Forelimb muscle (tissue), 1 donor: Measurements from ENCODE around the gene PLEKHJ1. TPM values are rescaled to one million over a fixed set of nuclear protein-coding genes. Genes with fewer than 3 reads are reported as not detected.
"Not testable (repeated sequence)": the region's sequence is repeated elsewhere in the genome, so short reads cannot be mapped to it uniquely, and the experiment has no call there.

ENCODE experiments used
- DNase-seq: peaks from one replicate; pipeline ENCODE4 v3.0.0-alpha.2; 2013; ENCODE audit warnings: low read depth
- polyA plus RNA-seq: library from polyadenylated mRNA; unstranded; fragments of 120-200 nt; gene quantifications from one replicate; pipeline ENCODE4 v1.2.1, GENCODE V29; 2013; ENCODE audit not compliant: insufficient read length

Gene PLEKHJ1
- polyA plus RNA-seq, 1 donor: 64.0 TPM

- DNase-seq: no peak
Measured at GRCh38 chr19:2221918-2222317, 14.2 kb downstream of the PLEKHJ1 start.

GRCh38 chr19:2221250-2221831, 14.8 kb downstream of the PLEKHJ1 start:
- no peak for DNase-seq

- no peak for DNase-seq
Measured at GRCh38 chr19:2219726-2220125, 16.4 kb downstream of the PLEKHJ1 start.

GRCh38 chr19:2217591-2217990, 18.5 kb downstream of the PLEKHJ1 start:
- DNase-seq: no peak

GRCh38 chr19:2216361-2217225, 19.5 kb downstream of the PLEKHJ1 start:
- DNase-seq: no peak

- DNase-seq: no peak
Measured at GRCh38 chr19:2215281-2215751, 20.8 kb downstream of the PLEKHJ1 start.

GRCh38 chr19:2214251-2214650, 21.9 kb downstream of the PLEKHJ1 start:
- peak; percentile 9 for DNase-seq

- peak; percentile 48 for DNase-seq
Measured at GRCh38 chr19:2213799-2214198, 22.3 kb downstream of the PLEKHJ1 start.

GRCh38 chr19:2212861-2213711, 23.0 kb downstream of the PLEKHJ1 start:
- no peak for DNase-seq

GRCh38 chr19:2210987-2211740, 25.0 kb downstream of the PLEKHJ1 start:
- no peak for DNase-seq

- DNase-seq: no peak
Measured at GRCh38 chr19:2210206-2210605, 25.9 kb downstream of the PLEKHJ1 start.

GRCh38 chr19:2209408-2209807, 26.7 kb downstream of the PLEKHJ1 start:
- no peak for DNase-seq

GRCh38 chr19:2208975-2209374, 27.2 kb downstream of the PLEKHJ1 start:
- no peak for DNase-seq

- no peak for DNase-seq
Measured at GRCh38 chr19:2207991-2208860, 27.9 kb downstream of the PLEKHJ1 start.

GRCh38 chr19:2207008-2207407, 29.1 kb downstream of the PLEKHJ1 start:
- DNase-seq: no peak

GRCh38 chr19:2202366-2202765, 33.8 kb downstream of the PLEKHJ1 start:
- no peak for DNase-seq

GRCh38 chr19:2201473-2202148, 34.5 kb downstream of the PLEKHJ1 start:
- no peak for DNase-seq

- DNase-seq: not testable (repeated sequence)
Measured at GRCh38 chr19:2200624-2201294, 35.4 kb downstream of the PLEKHJ1 start.
